GM18951 (cell line): ENCODE results near the gene ZNF280A.
"Not testable (repeated sequence)": the region's sequence is repeated elsewhere in the genome, so short reads cannot be mapped to it uniquely, and the experiment has no call there.

Source experiments
- POLR2A ChIP-seq: IDR thresholded peaks from 4 replicates; pipeline ENCODE4 v1.6.1; 2011; ENCODE audit warnings: mild to moderate bottlenecking; ENCODE audit not compliant: insufficient read length, insufficient read depth; ENCODE audit errors: extremely low read depth
- in situ Hi-C: fragments of 300-500 bp; cut with MboI; formaldehyde crosslinking; loops from one replicate; pipeline ENCODE4 v1.12.0; 2022; ENCODE audit warnings: low sequenced_read_pairs, mixed read lengths, inconsistent platforms; ENCODE audit not compliant: unreplicated experiment

The ZNF280A gene

DNA sequence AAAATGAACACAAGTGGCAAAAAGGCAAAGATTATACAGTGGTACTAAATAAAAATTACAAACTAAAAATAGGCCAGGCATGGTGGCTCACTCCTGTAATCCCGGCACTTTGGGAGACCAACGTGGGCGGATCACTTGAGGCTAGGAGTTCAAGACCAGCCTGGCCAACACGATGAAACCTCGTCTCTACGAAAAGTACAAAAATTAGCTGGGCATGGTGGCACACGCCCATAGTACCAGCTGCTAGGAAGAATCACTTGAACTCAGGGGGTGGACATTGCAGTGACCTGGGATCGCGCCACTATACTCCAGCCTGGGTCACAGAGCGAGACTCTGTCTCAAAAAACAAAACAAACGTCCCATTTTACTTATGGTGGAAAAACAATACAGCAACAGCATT, 36.0 kb downstream of the ZNF280A start:
- no peak for TF ChIP-seq POLR2A
- in situ Hi-C loops, result no loop called here

GRCh38 chr22:22480940-22481339, 39.1 kb downstream of the ZNF280A start:
- in situ Hi-C loops, result no loop called here
- no peak for TF ChIP-seq POLR2A

DNA sequence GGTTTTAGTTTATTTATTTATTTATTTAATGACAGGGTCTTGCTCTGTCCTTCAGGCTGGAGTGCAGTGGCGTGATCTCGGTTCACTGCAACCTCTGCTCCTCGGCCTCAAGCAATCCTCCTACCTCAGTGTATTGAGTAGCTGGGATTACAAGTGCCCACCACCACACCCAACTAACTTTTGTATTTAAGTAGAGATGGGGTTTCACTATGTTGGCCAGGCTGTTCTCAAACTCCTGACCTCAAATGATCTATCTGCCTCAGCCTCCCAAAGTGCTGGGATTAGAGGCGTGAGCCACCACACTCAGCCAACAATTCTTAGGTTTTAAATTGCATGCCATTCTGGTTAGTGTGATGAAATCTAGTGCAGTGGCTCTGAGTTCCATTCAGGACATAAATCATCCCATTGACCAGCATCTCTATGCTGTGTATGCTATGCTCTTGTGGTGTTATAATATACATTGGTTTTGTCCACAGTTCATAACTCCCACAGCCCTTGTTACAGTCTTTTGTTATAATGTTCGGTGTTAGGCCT, 40.0 kb downstream of the ZNF280A start:
- no peak for TF ChIP-seq POLR2A
- in situ Hi-C loops, result no loop called here

GRCh38 chr22:22479116-22479515, 41.0 kb downstream of the ZNF280A start:
- no peak for TF ChIP-seq POLR2A
- in situ Hi-C loops, result no loop called here

DNA sequence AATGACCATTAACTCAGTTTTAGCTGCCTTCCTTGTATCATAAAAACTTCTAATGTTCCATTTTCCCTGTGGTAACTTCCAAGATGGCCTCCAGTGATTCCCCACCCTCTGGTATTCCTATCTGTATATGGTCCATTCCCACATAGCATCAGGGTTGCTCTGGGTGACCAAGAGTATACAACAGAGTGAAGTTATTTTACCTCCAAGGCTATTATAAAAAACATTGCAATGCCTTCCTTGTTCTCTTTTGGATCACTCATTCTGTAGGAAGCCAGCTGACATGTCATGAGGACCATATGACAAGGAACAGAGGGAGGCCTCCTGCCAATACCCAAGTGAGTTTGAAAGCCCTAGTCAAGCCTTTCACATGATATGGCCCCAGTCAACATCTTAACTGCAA, 41.6 kb downstream of the ZNF280A start:
- TF ChIP-seq POLR2A, result no peak
- in situ Hi-C loops, result no loop called here

GRCh38 chr22:22474733-22475132, 45.3 kb downstream of the ZNF280A start:
- TF ChIP-seq POLR2A, result no peak
- in situ Hi-C loops, result no loop called here

DNA sequence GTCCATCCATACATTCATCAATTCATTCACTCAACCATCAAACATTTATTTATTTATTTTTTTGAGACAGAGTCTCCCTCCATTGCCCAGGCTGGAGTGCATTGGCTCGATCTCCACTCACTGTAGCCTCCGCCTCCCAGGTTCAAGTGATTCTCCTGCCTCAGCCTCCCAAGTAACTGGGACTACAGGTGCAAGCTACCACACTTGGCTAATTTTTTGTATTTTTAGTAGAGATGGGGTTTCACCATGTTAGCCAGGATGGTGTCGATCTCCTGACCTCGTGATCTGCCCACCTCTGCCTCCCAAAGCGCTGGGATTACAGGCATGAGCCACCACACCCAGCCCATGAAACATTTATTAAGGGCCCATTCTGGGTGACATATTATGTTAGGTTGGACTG, 49.0 kb downstream of the ZNF280A start:
- in situ Hi-C loops, result not testable (repeated sequence)

- no peak for TF ChIP-seq POLR2A
- in situ Hi-C loops, result no loop called here
Observed at GRCh38 chr22:22469527-22469926, 50.5 kb downstream of the ZNF280A start.

DNA sequence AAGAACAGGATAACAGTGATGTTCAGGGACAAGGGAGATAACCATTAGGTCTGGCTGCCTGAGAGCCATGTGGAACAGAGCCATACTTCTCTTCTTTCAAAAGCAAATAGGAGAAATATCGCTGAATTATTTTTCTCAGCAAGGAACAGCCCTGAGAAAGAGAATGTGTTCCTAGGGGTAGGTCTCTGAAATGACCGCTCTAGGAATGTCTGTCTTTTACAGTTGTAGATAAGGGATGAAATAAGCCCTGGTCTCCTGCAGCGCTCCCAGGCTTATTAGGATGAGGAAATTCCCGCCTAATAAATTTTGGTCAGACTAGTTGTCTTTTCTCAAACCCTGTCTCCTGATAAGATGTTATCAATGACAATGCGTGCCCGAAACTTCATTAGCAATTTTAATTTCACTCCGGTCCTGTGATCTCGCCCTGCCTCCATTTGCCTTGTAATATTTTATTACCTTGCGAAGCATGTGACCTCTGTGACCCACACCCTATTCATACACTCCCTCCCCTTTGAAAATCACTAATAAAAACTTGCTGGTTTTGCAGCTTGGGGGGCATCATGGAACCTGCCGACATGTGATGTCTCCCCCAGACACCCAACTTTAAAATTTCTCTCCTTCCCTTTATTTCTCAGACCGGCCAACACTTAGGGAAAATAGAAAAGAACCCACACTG, 51.1 kb downstream of the ZNF280A start:
- in situ Hi-C loops, result not testable (repeated sequence)

GRCh38 chr22:22467112-22467511, 53.0 kb downstream of the ZNF280A start:
- in situ Hi-C loops, result no loop called here
- no peak for TF ChIP-seq POLR2A

GRCh38 chr22:22465782-22466181, 54.3 kb downstream of the ZNF280A start:
- in situ Hi-C loops, result no loop called here
- no peak for TF ChIP-seq POLR2A

- in situ Hi-C loops, result no loop called here
- TF ChIP-seq POLR2A, result no peak
Observed at GRCh38 chr22:22465094-22465602, 54.9 kb downstream of the ZNF280A start.

DNA sequence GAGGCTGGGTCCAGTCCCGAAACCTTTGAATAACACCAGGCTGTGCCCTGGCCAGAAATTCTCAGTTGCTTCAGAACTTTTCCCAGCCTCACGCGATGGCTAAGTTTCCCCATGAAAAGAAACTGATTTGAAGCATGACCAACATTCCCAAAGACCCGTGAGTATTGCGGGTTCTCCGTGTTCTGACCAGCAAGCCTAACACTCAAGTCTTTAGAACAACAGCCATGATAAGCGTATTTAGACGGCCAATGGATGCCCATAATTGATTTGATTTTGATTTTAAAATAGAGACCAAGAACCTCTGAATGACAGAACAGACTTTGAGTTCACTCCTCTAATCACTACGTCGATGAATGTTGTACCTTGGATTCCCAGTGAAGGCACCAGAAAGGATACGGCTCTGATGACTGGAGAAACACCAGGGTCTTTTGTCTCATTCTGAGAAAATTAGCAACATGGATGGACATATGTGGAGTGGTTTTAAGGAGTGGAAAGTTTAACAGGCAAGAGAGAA, 55.5 kb downstream of the ZNF280A start:
- in situ Hi-C loops, result no loop called here
- no peak for TF ChIP-seq POLR2A

DNA sequence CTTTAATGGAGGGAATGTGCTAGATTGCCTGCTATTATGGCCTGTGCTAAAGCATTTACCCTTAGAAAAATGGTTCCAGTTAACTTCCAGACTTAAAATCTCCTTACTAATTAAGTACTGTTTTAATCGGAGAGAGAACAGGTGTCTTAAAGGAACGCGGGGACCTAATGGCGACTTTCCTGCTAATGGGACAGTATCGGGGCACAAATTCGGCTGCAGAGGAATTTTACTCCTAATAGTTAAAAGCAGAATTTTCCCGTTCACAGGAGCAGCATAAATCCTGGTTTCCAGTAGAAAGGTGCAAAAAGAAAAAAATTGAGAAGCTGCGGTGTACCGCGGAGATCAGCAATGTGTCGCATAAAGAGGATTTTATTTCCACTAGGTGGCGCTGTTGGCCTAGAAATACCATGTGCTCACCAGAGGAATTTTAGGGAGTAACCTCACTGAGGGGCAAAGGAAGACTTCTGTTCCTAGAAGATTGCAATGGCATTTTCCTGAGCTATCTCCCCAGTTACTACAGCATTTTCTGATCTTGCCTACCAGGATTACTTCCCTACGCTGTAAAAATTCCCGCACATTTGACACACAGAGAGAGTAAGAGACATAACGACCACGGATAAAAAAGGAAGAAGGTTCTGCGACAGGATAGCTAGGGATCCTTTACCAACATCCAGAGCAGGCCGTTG, 56.1 kb downstream of the ZNF280A start:
- TF ChIP-seq POLR2A, result no peak
- in situ Hi-C loops, result no loop called here
